DND-41 (cell line): ENCODE data around the gene DRAP1.

Source experiments
- CTCF ChIP-seq: IDR thresholded peaks from 2 replicates; pipeline ENCODE4 v1.5.1; 2012; ENCODE audit warnings: borderline replicate concordance, low read length, moderate library complexity, mild to moderate bottlenecking; ENCODE audit not compliant: poor library complexity, severe bottlenecking; ENCODE audit errors: extremely low read depth
- EZH2 ChIP-seq: IDR thresholded peaks from 3 replicates; pipeline ENCODE4 v1.6.1; 2012; ENCODE audit warnings: borderline replicate concordance, low read depth, mild to moderate bottlenecking, moderate library complexity, low read length, inconsistent platforms; ENCODE audit not compliant: severe bottlenecking

GRCh38 chr11:65895482-65895981 lies 23.7 kb upstream of the DRAP1 start:
- TF ChIP-seq CTCF (no peak), EZH2 (no peak)
